ENCODE data around the gene APOBEC3A.
A peak's percentile ranks its signal among the peaks of the same experiment; 100 is the strongest.
"Not testable (repeated sequence)": the region's sequence is repeated elsewhere in the genome, so short reads cannot be mapped to it uniquely, and the experiment has no call there.

Gene APOBEC3A

DNA sequence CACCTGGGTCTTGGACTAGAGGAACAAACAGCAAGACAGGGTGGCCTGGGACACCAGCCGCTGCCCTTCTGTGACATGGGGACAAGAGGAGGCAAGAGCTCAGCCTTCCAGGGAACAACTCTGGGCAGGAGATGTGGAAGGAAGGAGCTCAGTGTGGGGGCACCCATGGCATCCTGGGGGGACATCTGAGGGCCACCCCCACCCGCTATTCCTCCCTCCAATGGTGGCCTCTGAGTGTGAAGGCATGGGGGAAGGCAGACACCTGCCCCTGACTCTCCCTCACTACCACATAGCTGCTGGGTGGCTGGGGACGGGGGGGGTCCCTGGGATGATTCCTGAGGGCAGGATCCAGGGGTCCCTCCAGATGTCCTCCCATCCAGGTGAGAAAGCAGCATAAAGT is 29.2 kb downstream of the APOBEC3A start:
- Histone ChIP-seq H3K4me1 (peaks cover 36 to 47% (median 42%) of the 10 kb centered on the region in 10 experiments), H3K36me3 (no peaks in the 10 kb centered on the region; a peak in 1 of 22 replicates), H3K9me3 (replicated peaks in 1 of 11) (peaks cover 11 to 25% (median 20%) of the 10 kb centered on the region in 11 experiments), H3K9ac (no peak overlapping the region), H3K4me3 (no peak overlapping the region), H3K27ac (no peak overlapping the region), H3K27me3 (no peaks in the 10 kb centered on the region), H3K4me2 (no peak overlapping the region), H4K20me1 (no peaks in the 10 kb centered on the region)
- TF ChIP-seq Cebpa-rat (IDR thresholded peaks at IDR 0.05): no peak

DNA sequence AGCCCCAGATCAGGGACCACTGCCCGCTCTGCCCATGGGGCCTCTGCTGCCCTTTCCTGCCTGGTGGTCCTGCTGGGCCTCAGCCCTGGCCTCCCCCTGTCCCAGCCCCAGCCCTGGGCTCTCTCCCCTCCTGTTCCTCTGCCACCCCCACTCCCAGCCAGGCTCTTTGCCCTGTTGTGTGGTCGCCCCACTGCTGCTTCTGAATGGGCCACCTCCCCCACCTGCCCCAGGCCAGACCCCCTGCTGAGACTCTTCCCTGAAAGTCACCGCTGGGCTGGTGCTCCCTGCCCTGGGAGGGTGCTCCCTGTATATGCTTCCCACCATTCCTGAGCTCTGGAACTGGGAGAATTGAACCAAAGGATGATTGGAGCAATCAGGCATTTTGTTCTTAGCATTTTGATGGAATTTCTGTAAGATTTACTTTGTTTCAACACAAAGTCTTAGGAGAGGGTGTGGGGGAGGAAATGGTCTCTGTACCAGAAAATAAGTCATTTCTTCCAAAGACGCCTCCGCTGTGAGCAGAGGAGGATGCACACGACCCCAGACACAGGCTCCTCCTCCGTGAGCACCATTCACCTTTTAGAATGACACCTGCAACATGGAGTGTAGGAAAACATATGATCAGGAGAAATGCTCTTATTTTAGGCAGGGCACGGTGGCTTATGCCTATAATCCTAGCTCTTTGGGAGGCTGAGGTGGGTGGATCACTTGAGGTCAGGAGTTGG is 29.9 kb downstream of the APOBEC3A start:
- no peak overlapping the region for H3K27ac ChIP-seq
- TF ChIP-seq Cebpa-rat (IDR thresholded peaks at IDR 0.05): no peak
- 0 out of 22 replicates have a peak overlapping the region, but pooled peaks of 1 of the 11 experiments have one; percentile 75 for H3K4me2 ChIP-seq
- no peaks in the 10 kb centered on the region for H3K27me3 ChIP-seq
- no peak overlapping the region for H3K4me3 ChIP-seq
- H3K9ac ChIP-seq: no peak overlapping the region
- peaks cover 31 to 42% (median 37%) of the 10 kb centered on the region in 10 experiments for H3K4me1 ChIP-seq
- H4K20me1 ChIP-seq: no peaks in the 10 kb centered on the region
- H3K36me3 ChIP-seq: no peaks in the 10 kb centered on the region; a peak in 1 of 22 replicates
- peaks cover 11 to 25% (median 20%) of the 10 kb centered on the region in 11 experiments for H3K9me3 ChIP-seq (replicated peaks in 1 of 11)

DNA sequence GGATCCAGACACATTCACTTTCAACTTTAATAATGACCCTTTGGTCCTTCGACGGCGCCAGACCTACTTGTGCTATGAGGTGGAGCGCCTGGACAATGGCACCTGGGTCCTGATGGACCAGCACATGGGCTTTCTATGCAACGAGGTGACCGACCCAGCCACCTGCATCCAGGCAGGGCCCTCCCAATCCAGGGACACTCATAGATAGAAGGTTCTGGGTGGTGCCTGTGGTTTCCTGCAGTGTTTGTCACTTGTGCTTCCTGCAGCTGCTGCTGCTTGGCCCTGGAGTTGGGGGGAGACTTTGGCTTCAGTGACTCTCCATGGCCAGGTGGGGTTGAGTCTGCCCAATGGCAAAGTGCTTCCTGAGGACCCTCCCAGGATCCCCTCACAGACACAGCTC is 32.1 kb downstream of the APOBEC3A start:
- Histone ChIP-seq H3K4me2 (peak overlapping the region; percentile 20 to 77 (median 61)), H3K36me3 (no peaks in the 10 kb centered on the region), H3K27me3 (no peaks in the 10 kb centered on the region), H3K27ac (peak overlapping the region in 3 of 11 experiments; percentile 12 to 42 (median 26); a peak in 6 of 22 replicates), H3K9ac (no peak overlapping the region), H4K20me1 (no peaks in the 10 kb centered on the region), H3K9me3 (replicated peaks in 1 of 11) (peaks cover 0 to 8% (median 4%) of the 10 kb centered on the region in 11 experiments; a peak in 15 of 22 replicates), H3K4me1 (peaks cover 23 to 44% (median 42%) of the 10 kb centered on the region in 10 experiments), H3K4me3 (no peak overlapping the region)
- TF ChIP-seq Cebpa-rat (IDR thresholded peaks at IDR 0.05): no peak

DNA sequence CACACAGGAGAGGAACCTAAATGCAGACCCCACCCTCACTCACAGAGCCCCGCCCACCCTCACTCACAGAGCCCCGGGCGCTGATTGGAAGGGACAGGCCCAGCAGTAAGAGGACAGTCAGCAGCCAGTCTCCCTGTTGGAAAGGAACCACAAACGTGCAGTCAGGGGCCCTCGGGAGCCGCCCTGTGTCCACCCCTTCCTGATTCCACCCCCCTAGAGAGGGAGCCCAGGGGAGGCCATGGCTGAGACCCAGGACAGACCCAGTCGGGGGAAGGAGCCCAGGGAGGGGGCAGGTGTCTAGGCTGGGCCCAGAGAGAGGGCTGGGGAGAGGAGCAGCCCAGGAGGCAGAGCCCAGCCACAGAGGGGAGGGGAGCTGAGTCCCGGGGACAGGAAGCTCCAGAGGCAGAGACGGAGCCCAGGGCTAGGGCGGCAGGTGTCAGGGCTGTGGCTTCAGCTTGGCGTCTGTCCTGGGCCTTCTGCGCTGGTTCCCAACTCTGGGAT is 35.5 kb downstream of the APOBEC3A start:
- H3K9me3 ChIP-seq (replicated peaks in 1 of 11); H3K36me3 ChIP-seq; H4K20me1 ChIP-seq; H3K27me3 ChIP-seq; H3K9ac ChIP-seq; H3K4me3 ChIP-seq; H3K27ac ChIP-seq: not testable (repeated sequence)
- H3K4me1 ChIP-seq: peaks cover 13 to 36% (median 32%) of the 10 kb centered on the region in 10 experiments; a peak in 19 of 20 replicates
- H3K4me2 ChIP-seq: peak overlapping the region; percentile 15 to 54 (median 45); a peak in 15 of 22 replicates

DNA sequence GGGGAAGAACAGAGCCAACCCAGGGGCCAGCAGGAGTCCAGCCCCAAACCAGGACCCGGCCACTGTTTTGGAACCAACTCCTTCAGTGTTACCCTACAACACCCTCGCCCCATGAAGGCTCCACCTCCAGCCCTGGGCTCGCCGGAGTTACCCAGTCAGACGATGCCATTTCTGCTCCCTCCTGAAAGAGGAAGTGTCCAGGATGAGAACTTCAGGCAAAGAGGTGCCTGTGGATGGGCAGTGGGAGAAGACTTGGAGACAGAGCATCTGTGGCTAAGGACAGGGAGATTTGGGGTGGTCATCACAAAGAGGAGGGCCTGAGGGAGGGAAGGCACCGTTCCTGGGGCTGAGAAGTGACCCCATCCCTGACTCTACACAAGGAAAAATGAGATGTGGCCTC is 38.7 kb downstream of the APOBEC3A start:
- Histone ChIP-seq H3K36me3 (no peaks in the 10 kb centered on the region), H3K9me3 (replicated peaks in 1 of 11) (peaks cover 4 to 19% (median 10%) of the 10 kb centered on the region in 11 experiments; a peak in 16 of 22 replicates), H3K4me3 (no peak overlapping the region), H3K4me1 (peaks cover 0 to 14% (median 11%) of the 10 kb centered on the region in 10 experiments; a peak in 15 of 20 replicates), H3K27me3 (no peaks in the 10 kb centered on the region), H3K9ac (no peak overlapping the region), H3K4me2 (no peak overlapping the region), H4K20me1 (no peaks in the 10 kb centered on the region), H3K27ac (no peak overlapping the region)
- TF ChIP-seq Cebpa-rat (IDR thresholded peaks at IDR 0.05): no peak

DNA sequence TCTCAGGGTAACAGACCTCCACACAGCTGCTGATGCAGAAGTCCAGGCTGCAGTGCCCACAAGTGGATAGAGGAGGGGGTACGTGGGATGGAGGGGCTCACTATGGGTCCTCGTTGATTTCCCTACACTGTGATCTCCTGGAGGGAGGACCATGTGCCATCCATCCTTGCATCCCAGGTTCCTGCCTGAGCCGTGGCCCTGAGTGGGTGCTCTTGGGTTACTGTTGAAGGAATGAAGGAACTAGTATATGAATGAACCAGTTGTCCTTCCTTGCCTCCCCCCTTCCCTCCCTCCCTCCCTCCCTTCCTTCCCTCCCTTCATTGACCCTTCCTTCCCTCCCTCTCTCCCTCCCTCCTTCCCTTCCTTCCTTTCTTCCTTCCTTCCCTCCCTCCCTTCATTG is 40.1 kb downstream of the APOBEC3A start:
- no peak overlapping the region for H3K27ac ChIP-seq
- no peaks in the 10 kb centered on the region for H4K20me1 ChIP-seq
- H3K4me1 ChIP-seq: peaks cover under 1 to 17% (median 12%) of the 10 kb centered on the region in 10 experiments; a peak in 16 of 20 replicates
- H3K9me3 ChIP-seq (replicated peaks in 1 of 11): peaks cover 4 to 19% (median 10%) of the 10 kb centered on the region in 11 experiments; a peak in 16 of 22 replicates
- no peaks in the 10 kb centered on the region for H3K36me3 ChIP-seq
- no peaks in the 10 kb centered on the region for H3K27me3 ChIP-seq
- no peak overlapping the region for H3K4me3 ChIP-seq
- TF ChIP-seq Cebpa-rat (IDR thresholded peaks at IDR 0.05): no peak
- H3K4me2 ChIP-seq: no peak overlapping the region
- H3K9ac ChIP-seq: no peak overlapping the region

DNA sequence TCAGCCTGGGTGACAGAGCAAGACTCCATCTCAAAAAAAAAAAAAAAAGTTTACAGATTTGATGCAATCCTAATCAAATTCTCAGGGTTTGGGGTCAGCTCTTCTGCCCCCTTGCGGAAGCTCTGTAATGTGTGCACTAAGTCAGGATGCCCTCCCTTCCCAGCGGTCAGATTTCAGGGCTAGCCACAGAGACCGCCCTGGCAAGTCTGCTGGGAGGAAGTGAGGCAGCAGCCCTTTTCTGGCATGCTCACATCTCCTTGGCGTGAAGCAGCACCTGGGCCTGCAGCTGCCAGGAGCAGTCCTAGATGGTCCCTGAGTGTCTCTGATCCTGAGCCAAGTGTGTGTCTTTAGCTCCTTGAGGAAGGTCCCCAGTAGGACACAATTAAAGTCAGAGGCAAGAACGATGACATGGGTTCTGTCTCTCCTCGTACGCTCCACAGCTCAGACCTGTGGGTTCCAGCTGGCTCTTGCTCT is 45.8 kb downstream of the APOBEC3A start:
- H3K4me2 ChIP-seq: peak overlapping the region; percentile 10 to 71 (median 47)
- H3K27ac ChIP-seq: peak overlapping the region in 3 of 11 experiments; percentile 14 to 54 (median 34); a peak in 4 of 22 replicates
- H3K9ac ChIP-seq: peak overlapping the region in 2 of 11 experiments; percentile 9 to 10; a peak in 2 of 22 replicates
- no peak overlapping the region for H3K4me3 ChIP-seq
- no peaks in the 10 kb centered on the region for H3K36me3 ChIP-seq
- 0 out of 22 replicates have a peak, but pooled peaks of 1 of the 11 experiments have one; percentile 31 for TF ChIP-seq Cebpa-rat (IDR thresholded peaks at IDR 0.05)
- H4K20me1 ChIP-seq: no peaks in the 10 kb centered on the region
- H3K4me1 ChIP-seq: peaks cover 9 to 18% (median 17%) of the 10 kb centered on the region in 10 experiments
- no peaks in the 10 kb centered on the region for H3K27me3 ChIP-seq
- H3K9me3 ChIP-seq (replicated peaks in 1 of 11): peaks cover 0 to 14% (median 3%) of the 10 kb centered on the region in 11 experiments; a peak in 15 of 22 replicates

DNA sequence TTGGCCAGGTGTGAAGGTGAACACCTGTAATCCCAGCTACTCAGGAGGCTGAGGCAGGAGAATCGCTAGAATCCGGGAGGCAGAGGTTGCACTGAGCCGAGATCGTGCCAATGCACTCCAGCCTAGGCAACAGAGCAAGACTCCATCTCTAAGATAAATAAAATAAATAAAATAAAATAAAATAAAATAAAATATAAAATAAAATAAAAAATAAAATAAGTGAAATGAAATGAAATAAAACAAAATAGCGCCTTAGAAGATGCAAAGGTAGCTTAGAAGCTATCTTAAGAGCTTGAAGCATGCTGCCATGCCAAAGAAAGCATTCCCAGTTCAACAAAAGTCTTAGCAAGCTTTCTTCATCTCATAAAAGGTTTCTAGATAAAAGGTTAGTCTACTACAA is 49.8 kb downstream of the APOBEC3A start:
- Histone ChIP-seq H3K27ac (no peak overlapping the region), H3K27me3 (no peaks in the 10 kb centered on the region), H3K36me3 (no peaks in the 10 kb centered on the region), H3K9ac (no peak overlapping the region), H3K4me3 (no peak overlapping the region), H3K4me2 (no peak overlapping the region), H4K20me1 (no peaks in the 10 kb centered on the region), H3K9me3 (replicated peaks in 1 of 11) (no peaks in the 10 kb centered on the region), H3K4me1 (peaks cover 9 to 28% (median 24%) of the 10 kb centered on the region in 10 experiments)
- no peak for TF ChIP-seq Cebpa-rat (IDR thresholded peaks at IDR 0.05)

DNA sequence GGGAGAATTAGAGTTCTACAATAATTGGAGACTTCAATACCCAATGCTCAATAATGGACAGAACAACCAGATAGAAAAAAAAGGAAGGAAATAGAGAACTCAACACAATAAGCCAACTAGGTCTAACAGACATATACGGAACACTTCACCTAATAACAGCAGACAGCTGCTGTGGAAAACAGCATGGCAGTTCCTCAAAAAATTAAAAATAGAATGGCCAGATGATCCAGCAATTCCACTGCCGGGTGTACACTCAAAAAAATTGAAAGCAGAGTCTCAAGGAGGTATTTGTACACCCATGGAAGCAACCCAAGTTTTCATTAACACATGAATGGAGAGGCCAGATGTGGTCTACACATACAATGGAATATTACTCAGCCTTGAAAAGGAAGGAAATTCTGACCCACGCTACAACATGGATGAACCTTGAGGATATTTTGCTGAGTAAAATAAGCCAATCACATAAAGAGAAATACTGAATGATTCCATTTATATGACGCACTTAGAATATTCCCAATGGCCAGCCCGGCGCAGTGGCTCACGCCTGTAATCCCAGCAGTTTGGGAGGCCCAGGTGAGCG is 51.0 kb downstream of the APOBEC3A start:
- H3K9me3 ChIP-seq (replicated peaks in 1 of 11); H3K9ac ChIP-seq; H3K36me3 ChIP-seq; H3K27me3 ChIP-seq; H4K20me1 ChIP-seq; H3K27ac ChIP-seq; H3K4me3 ChIP-seq: not testable (repeated sequence)
- 0 out of 22 replicates have a peak overlapping the region, but pooled peaks of 1 of the 11 experiments have one; percentile 3 for H3K4me2 ChIP-seq
- peaks cover 4 to 26% (median 19%) of the 10 kb centered on the region in 10 experiments for H3K4me1 ChIP-seq

All from BLaER1 treated with 17β-estradiol and CSF1 and Interleukin-3, amounts not matched to agents 10 nM and 100 nM (cell line).